ENCODE data around the gene P3H3.

P3H3 gene

DNA sequence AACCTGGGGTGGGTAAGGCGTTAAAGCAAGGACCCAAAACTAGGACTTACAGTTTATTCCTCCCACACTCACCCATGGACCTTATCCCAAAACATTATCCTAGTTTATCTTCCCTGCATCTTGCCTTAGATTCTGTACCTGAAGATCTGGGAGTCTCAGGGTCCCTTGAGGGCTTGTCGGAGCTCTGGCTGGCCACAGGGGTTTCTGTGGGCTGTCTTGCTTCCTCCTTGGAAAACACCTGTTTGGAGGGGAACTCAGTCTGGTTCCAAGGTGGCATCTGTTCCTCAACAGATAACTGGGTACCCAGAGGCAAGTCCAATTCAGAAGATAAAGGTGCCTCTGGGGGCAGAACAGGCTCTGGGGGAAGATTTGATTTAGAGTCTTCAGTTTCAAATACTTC, 21.2 kb downstream of the P3H3 start:
- Histone ChIP-seq H3K27me3 (replicated peaks in 2 of 5; ENCODE audit: control insufficient read depth in 4 of 5, insufficient read depth in 5 of 5, low read length in 4 of 5) (no peaks in the 10 kb centered on the region), H3K4me3 (ENCODE audit: control insufficient read depth in 1 of 7, extremely low read depth in 1 of 7, insufficient read depth in 4 of 7, low read depth in 2 of 7, low read length in 6 of 7) (peak overlapping the region in 1 of 7 experiments; percentile 90), H3K9me3 (ENCODE audit: control extremely low read depth in 1 of 5, control insufficient read depth in 4 of 5, insufficient read depth in 2 of 5, low read depth in 1 of 5, low read length in 4 of 5) (no peaks in the 10 kb centered on the region), H3K4me1 (ENCODE audit: control extremely low read depth in 1 of 4, control insufficient read depth in 4 of 4, insufficient read depth in 4 of 4, low read length in 3 of 4) (peaks cover 5 to 42% (median 33%) of the 10 kb centered on the region in 4 experiments), H3K36me3 (ENCODE audit: control insufficient read depth in 4 of 4, insufficient read depth in 4 of 4, low read length in 3 of 4) (peaks cover 3 to 53% (median 33%) of the 10 kb centered on the region in 4 experiments), H3K27ac (ENCODE audit: insufficient read depth in 1 of 2, low read depth in 1 of 2, low read length in 2 of 2, poor library complexity in 1 of 2, severe bottlenecking in 2 of 2) (no peak overlapping the region)
- ChIA-PET CTCF (interaction anchor here (1.1 to 4.3 kb wide), 4 partner anchors 15 to 96 kb away, joined by 3 to 39 read pairs (median 4); no protein-coding TSS in a partner anchor), POLR2A (no interaction called here)
- WGBS (ENCODE audit: insufficient coverage) = 0% methylated on average over 1 of the region's 2 CpGs
- peak in 2 of 3 donors; percentile 41 to 44 for DNase-seq

DNA sequence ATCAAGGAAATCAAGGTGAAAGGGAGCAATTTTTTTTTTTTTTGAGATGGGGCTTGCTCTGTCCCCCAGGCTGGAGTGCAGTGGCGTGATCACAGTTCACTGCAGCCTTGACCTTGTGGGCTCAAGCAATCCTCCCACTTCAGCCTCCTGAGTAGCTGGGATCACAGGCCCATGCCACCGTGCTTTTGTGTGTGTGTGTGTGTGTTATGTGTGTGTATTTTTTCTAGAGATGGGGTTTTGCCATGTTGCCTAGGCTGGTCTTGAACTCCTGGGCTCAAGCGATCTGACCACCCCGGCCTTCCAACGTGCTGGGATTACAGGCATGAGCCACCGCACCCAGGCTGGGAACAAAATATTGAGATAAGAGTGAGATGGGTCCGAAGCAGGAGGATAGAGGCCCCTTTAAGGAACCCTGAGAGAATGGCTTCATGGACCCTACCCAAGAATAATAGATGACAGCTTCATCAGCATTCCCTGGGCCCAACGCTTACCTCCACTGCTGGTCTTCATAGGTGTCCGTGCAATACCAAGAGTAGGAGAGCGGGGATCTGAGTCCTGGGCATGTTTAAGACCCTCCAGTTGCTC, 21.9 kb downstream of the P3H3 start:
- Histone ChIP-seq H3K4me3 (ENCODE audit: control insufficient read depth in 1 of 7, extremely low read depth in 1 of 7, insufficient read depth in 4 of 7, low read depth in 2 of 7, low read length in 6 of 7) (peak overlapping the region in 4 of 7 experiments; percentile 90 to 99 (median 90)), H3K27ac (ENCODE audit: insufficient read depth in 1 of 2, low read depth in 1 of 2, low read length in 2 of 2, poor library complexity in 1 of 2, severe bottlenecking in 2 of 2) (no peak overlapping the region), H3K27me3 (replicated peaks in 2 of 5; ENCODE audit: control insufficient read depth in 4 of 5, insufficient read depth in 5 of 5, low read length in 4 of 5) (no peaks in the 10 kb centered on the region), H3K9me3 (ENCODE audit: control extremely low read depth in 1 of 5, control insufficient read depth in 4 of 5, insufficient read depth in 2 of 5, low read depth in 1 of 5, low read length in 4 of 5) (no peaks in the 10 kb centered on the region), H3K4me1 (ENCODE audit: control extremely low read depth in 1 of 4, control insufficient read depth in 4 of 4, insufficient read depth in 4 of 4, low read length in 3 of 4) (peaks cover 5 to 42% (median 33%) of the 10 kb centered on the region in 4 experiments), H3K36me3 (ENCODE audit: control insufficient read depth in 4 of 4, insufficient read depth in 4 of 4, low read length in 3 of 4) (peaks cover 3 to 55% (median 30%) of the 10 kb centered on the region in 4 experiments)
- ChIA-PET CTCF (interaction anchor here (1.0 to 4.3 kb wide), 6 partner anchors 15 to 96 kb away, joined by 3 to 39 read pairs (median 4); no protein-coding TSS in a partner anchor), POLR2A (no interaction called here)
- no peak for DNase-seq
- WGBS (ENCODE audit: insufficient coverage) = 95% methylated on average over 8 of the region's 10 CpGs

DNA sequence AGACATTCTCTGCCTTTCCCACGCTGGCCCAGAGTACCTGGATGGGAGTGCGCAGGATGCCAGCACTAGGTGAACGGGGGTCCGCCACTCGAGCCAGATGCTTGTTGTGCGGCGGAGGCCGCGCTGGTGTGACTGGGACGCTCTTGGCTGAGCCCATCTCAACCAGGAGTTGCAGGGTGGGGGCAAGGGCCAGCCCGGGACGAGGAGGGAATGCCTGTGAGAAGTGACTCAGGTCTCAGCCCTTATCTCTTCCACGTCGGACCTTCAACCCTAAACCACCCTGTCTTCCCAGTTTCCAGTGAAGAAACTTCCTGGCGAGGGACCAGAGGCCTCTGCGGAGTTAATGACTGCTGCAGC, 22.6 kb downstream of the P3H3 start:
- CTCF ChIA-PET = interaction anchor here (1.0 to 6.8 kb wide), 8 partner anchors 14 to 76 kb away, joined by 3 to 85 read pairs (median 6); partner anchors contain the start of genes SPSB2 and TPI1
- peaks cover 4 to 57% (median 32%) of the 10 kb centered on the region in 4 experiments for H3K36me3 ChIP-seq (ENCODE audit: control insufficient read depth in 4 of 4, insufficient read depth in 4 of 4, low read length in 3 of 4)

DNA sequence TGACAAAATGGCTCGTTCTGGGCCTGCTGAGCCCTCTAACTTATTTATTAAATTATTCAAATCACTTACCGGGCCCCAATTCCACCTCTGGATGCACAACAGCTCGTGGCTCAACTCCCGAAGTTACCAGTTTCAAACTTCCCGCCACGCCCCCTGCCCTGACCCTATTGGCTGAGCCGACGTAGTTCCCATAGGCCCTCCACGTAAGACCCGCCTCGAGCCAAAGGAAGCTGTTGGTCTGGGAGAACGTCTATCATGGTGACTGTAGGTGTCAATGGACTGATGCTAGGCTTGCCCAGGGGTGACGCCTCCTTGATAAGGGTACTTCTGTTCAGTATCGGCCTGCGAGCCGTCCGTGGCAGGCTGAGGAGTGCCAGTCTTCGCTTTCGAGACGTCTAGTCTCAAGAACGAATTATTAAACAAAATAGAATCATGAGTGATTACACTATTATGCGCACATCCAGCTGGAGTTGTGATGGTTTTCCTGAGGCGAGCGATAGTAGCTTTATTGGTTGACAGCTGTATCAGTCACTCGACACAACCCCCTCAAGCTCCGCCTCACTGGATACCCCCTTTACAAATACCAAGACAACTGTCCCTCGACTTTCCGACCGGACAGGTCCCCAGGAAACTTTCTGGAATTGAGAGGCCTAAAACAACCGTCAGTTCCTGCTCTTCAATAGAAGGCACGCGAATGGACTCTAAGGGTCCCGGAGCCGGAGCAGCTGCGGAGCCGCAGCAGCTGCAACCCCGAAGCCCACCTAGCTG, 23.1 kb downstream of the P3H3 start, which contains the start of gene CDCA3:
CDCA3 (minus strand) TSS at position 134 of the 768 bp plus-strand sequence. CDS start 334 bp downstream, outside the sequence.
- Histone ChIP-seq H3K36me3 (ENCODE audit: control insufficient read depth in 4 of 4, insufficient read depth in 4 of 4, low read length in 3 of 4) (peaks cover 6 to 57% (median 32%) of the 10 kb centered on the region in 4 experiments), H3K27me3 (replicated peaks in 2 of 5; ENCODE audit: control insufficient read depth in 4 of 5, insufficient read depth in 5 of 5, low read length in 4 of 5) (no peaks in the 10 kb centered on the region), H3K4me1 (ENCODE audit: control extremely low read depth in 1 of 4, control insufficient read depth in 4 of 4, insufficient read depth in 4 of 4, low read length in 3 of 4) (peaks cover 5 to 42% (median 33%) of the 10 kb centered on the region in 4 experiments), H3K4me3 (ENCODE audit: control insufficient read depth in 1 of 7, extremely low read depth in 1 of 7, insufficient read depth in 4 of 7, low read depth in 2 of 7, low read length in 6 of 7) (peak within 1 kb of the TSS; percentile 82 to 99 (median 90)), H3K9me3 (ENCODE audit: control extremely low read depth in 1 of 5, control insufficient read depth in 4 of 5, insufficient read depth in 2 of 5, low read depth in 1 of 5, low read length in 4 of 5) (no peaks in the 10 kb centered on the region), H3K27ac (ENCODE audit: insufficient read depth in 1 of 2, low read depth in 1 of 2, low read length in 2 of 2, poor library complexity in 1 of 2, severe bottlenecking in 2 of 2) (peak within 1 kb of the TSS; percentile 80 to 89)
- DNase-seq = peak; percentile 97 to 99 (median 99)
- WGBS (ENCODE audit: insufficient coverage) = under 1% methylated on average over 32 of the region's 37 CpGs
- POLR2A ChIA-PET = interaction anchor here (0.7 to 2.2 kb wide), 8 partner anchors 16 to 162 kb away, joined by 3 to 14 read pairs (median 6); partner anchors contain the start of genes C12orf57, MLF2, RNU7-1 and SPSB2
- CTCF ChIA-PET = interaction anchor here (0.6 to 6.8 kb wide), 11 partner anchors 8 to 97 kb away, joined by 3 to 85 read pairs (median 4); partner anchors contain the start of genes C12orf57, RNU7-1, SPSB2 and TPI1

More for the DNA sequence above, 22.6 kb downstream of the P3H3 start:
- peak overlapping the region in 1 of 2 experiments; percentile 64 for H3K27ac ChIP-seq (ENCODE audit: insufficient read depth in 1 of 2, low read depth in 1 of 2, low read length in 2 of 2, poor library complexity in 1 of 2, severe bottlenecking in 2 of 2)
- H3K4me3 ChIP-seq (ENCODE audit: control insufficient read depth in 1 of 7, extremely low read depth in 1 of 7, insufficient read depth in 4 of 7, low read depth in 2 of 7, low read length in 6 of 7) = peak overlapping the region in 6 of 7 experiments; percentile 87 to 99 (median 90)
- no peaks in the 10 kb centered on the region for H3K27me3 ChIP-seq (replicated peaks in 2 of 5; ENCODE audit: control insufficient read depth in 4 of 5, insufficient read depth in 5 of 5, low read length in 4 of 5)
- 81% methylated on average over 16 of the region's 16 CpGs for WGBS (ENCODE audit: insufficient coverage)
- no peaks in the 10 kb centered on the region for H3K9me3 ChIP-seq (ENCODE audit: control extremely low read depth in 1 of 5, control insufficient read depth in 4 of 5, insufficient read depth in 2 of 5, low read depth in 1 of 5, low read length in 4 of 5)
- DNase-seq = no peak
- POLR2A ChIA-PET = interaction anchor here (1.8 to 2.2 kb wide), 2 partner anchors 16 to 97 kb away, joined by 6 to 8 read pairs; partner anchors contain the start of genes MLF2 and TPI1
- H3K4me1 ChIP-seq (ENCODE audit: control extremely low read depth in 1 of 4, control insufficient read depth in 4 of 4, insufficient read depth in 4 of 4, low read length in 3 of 4) = peaks cover 5 to 42% (median 33%) of the 10 kb centered on the region in 4 experiments

DNA sequence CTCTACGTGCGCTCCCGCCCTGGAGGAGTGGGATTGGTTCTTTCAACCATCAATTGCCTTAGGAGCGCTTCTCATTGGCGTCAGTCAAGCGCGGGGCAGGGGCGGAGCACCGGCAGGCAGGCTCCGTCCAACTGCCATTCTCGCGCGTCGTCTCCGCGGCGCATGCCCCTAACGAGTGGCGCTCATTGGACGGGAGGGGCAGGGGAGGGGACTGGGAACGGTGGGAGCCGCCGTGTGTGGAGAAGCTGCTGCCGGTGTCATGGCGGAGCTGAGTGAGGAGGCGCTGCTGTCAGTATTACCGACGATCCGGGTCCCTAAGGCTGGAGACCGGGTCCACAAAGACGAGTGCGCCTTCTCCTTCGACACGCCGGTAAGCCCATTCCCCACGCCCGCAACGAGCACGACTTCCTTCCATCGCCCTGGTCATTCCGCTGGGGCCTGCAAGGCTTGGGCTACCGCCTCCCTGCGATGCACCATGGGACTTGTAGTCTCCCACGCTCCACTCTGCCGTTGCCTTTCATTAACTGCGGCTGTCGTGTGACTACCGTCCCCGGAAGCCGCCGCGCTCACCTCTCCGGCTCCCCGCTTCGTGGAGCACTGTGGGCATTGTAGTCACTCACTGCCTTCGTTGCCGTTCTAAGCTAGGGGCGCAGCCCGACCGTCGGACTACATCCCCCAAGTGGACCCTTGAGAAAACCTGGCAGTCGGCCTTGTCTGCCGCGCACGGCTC, 23.9 kb downstream of the P3H3 start, which contains the start of gene USP5:
USP5 (plus strand) TSS at position 230 of the 730 bp plus-strand sequence; CDS start at position 260, 30 bp downstream.
- Histone ChIP-seq H3K4me1 (ENCODE audit: control extremely low read depth in 1 of 4, control insufficient read depth in 4 of 4, insufficient read depth in 4 of 4, low read length in 3 of 4) (peaks cover 5 to 41% (median 32%) of the 10 kb centered on the region in 4 experiments), H3K36me3 (ENCODE audit: control insufficient read depth in 4 of 4, insufficient read depth in 4 of 4, low read length in 3 of 4) (peaks cover 11 to 57% (median 34%) of the 10 kb centered on the region in 4 experiments), H3K9me3 (ENCODE audit: control extremely low read depth in 1 of 5, control insufficient read depth in 4 of 5, insufficient read depth in 2 of 5, low read depth in 1 of 5, low read length in 4 of 5) (no peaks in the 10 kb centered on the region), H3K27me3 (replicated peaks in 2 of 5; ENCODE audit: control insufficient read depth in 4 of 5, insufficient read depth in 5 of 5, low read length in 4 of 5) (no peaks in the 10 kb centered on the region), H3K27ac (ENCODE audit: insufficient read depth in 1 of 2, low read depth in 1 of 2, low read length in 2 of 2, poor library complexity in 1 of 2, severe bottlenecking in 2 of 2) (peak within 1 kb of the TSS; percentile 80 to 89), H3K4me3 (ENCODE audit: control insufficient read depth in 1 of 7, extremely low read depth in 1 of 7, insufficient read depth in 4 of 7, low read depth in 2 of 7, low read length in 6 of 7) (peak within 1 kb of the TSS; percentile 82 to 99 (median 90))
- CTCF ChIA-PET = interaction anchor here (0.6 to 6.8 kb wide), 13 partner anchors 8 to 98 kb away, joined by 3 to 85 read pairs (median 4); partner anchors contain the start of genes C12orf57, RNU7-1, SPSB2 and TPI1
- peak; percentile 100 for DNase-seq
- under 1% methylated on average over 62 of the region's 65 CpGs for WGBS (ENCODE audit: insufficient coverage)
- POLR2A ChIA-PET = interaction anchor here (0.7 to 2.2 kb wide), 8 partner anchors 15 to 163 kb away, joined by 3 to 14 read pairs (median 6); partner anchors contain the start of genes C12orf57, MLF2, RNU7-1 and SPSB2

Measured in common myeloid progenitor, CD34-positive (primary cell).